DMS153 treated with DMSO at 0.1 percent for 48 hours (cell line): ENCODE results near the gene ANKRD2.
"Not testable (repeated sequence)": the region's sequence is repeated elsewhere in the genome, so short reads cannot be mapped to it uniquely, and the experiment has no call there.

Experiments used
- DNase-seq: peaks from one replicate; lab custom pipeline; 2025; ENCODE audit not compliant: unreplicated experiment; lab: John Stamatoyannopoulos, UW

The ANKRD2 gene

GRCh38 chr10:97572214-97572989 is at the start of gene ANKRD2:
Gene ANKRD2, plus strand, starts transcription at chr10:97572779. Its CDS starts 10 bp downstream, at chr10:97572789.
- peak; percentile 13 for DNase-seq

GRCh38 chr10:97522937-97523336 is 49.6 kb upstream of the ANKRD2 start:
- DNase-seq: no peak

- no peak for DNase-seq
These were observed 47.5 kb upstream of the ANKRD2 start for GRCh38 chr10:97525086-97525485.

GRCh38 chr10:97525683-97526110 is 46.9 kb upstream of the ANKRD2 start:
- no peak for DNase-seq

- not testable (repeated sequence) for DNase-seq
These were observed 43.7 kb upstream of the ANKRD2 start for GRCh38 chr10:97528876-97529275.

- no peak for DNase-seq
These were observed 42.7 kb upstream of the ANKRD2 start for GRCh38 chr10:97529685-97530465.

- DNase-seq: no peak
These were observed 41.1 kb upstream of the ANKRD2 start for GRCh38 chr10:97531401-97531986.

- no peak for DNase-seq
These were observed 39.5 kb upstream of the ANKRD2 start for GRCh38 chr10:97532935-97533671.

GRCh38 chr10:97533888-97534287 is 38.7 kb upstream of the ANKRD2 start:
- DNase-seq: no peak

GRCh38 chr10:97534746-97535367 is 37.7 kb upstream of the ANKRD2 start:
- DNase-seq: no peak

GRCh38 chr10:97537186-97537869 is 35.3 kb upstream of the ANKRD2 start:
- DNase-seq: no peak

- DNase-seq: no peak
These were observed 34.2 kb upstream of the ANKRD2 start for GRCh38 chr10:97538411-97538810.

GRCh38 chr10:97538839-97539238 is 33.7 kb upstream of the ANKRD2 start:
- no peak for DNase-seq

GRCh38 chr10:97539523-97540200 is 32.9 kb upstream of the ANKRD2 start:
- no peak for DNase-seq

- no peak for DNase-seq
These were observed 31.7 kb upstream of the ANKRD2 start for GRCh38 chr10:97540669-97541500.

- no peak for DNase-seq
These were observed 30.2 kb upstream of the ANKRD2 start for GRCh38 chr10:97542169-97543024.

- DNase-seq: no peak
These were observed 29.5 kb upstream of the ANKRD2 start for GRCh38 chr10:97543025-97543546.
